Measurements from ENCODE around the gene SNX24.
"Not testable (repeated sequence)": the region's sequence is repeated elsewhere in the genome, so short reads cannot be mapped to it uniquely, and the experiment has no call there.

The SNX24 gene

GRCh38 chr5:122908662-122909061 is 63.2 kb downstream of the SNX24 start:
- no peak for DNase-seq
- in situ Hi-C loops (cut with HindIII; ENCODE audit: low pct_ligation_motif_present, low pct_unique_long_range_greater_than_20kb, low sequenced_read_pairs), result no loop called here

GRCh38 chr5:122909470-122910100 is 64.2 kb downstream of the SNX24 start:
- no peak for DNase-seq
- in situ Hi-C loops (cut with HindIII; ENCODE audit: low pct_ligation_motif_present, low pct_unique_long_range_greater_than_20kb, low sequenced_read_pairs), result no loop called here

GRCh38 chr5:122913436-122913835 is 68.0 kb downstream of the SNX24 start:
- in situ Hi-C loops (cut with HindIII; ENCODE audit: low pct_ligation_motif_present, low pct_unique_long_range_greater_than_20kb, low sequenced_read_pairs), result not testable (repeated sequence)

GRCh38 chr5:122915717-122916461 is 70.5 kb downstream of the SNX24 start:
- no peak for DNase-seq
- in situ Hi-C loops (cut with HindIII; ENCODE audit: low pct_ligation_motif_present, low pct_unique_long_range_greater_than_20kb, low sequenced_read_pairs), result no loop called here

More at GRCh38 chr5:122913436-122913835, 68.0 kb downstream of the SNX24 start:
- DNase-seq, result not testable (repeated sequence)

GRCh38 chr5:122916490-122916889 is 71.1 kb downstream of the SNX24 start:
- DNase-seq, result no peak
- in situ Hi-C loops (cut with HindIII; ENCODE audit: low pct_ligation_motif_present, low pct_unique_long_range_greater_than_20kb, low sequenced_read_pairs), result no loop called here

- in situ Hi-C loops (cut with HindIII; ENCODE audit: low pct_ligation_motif_present, low pct_unique_long_range_greater_than_20kb, low sequenced_read_pairs), result no loop called here
- no peak for DNase-seq
These were observed 74.6 kb downstream of the SNX24 start for GRCh38 chr5:122919969-122920368.

- in situ Hi-C loops (cut with HindIII; ENCODE audit: low pct_ligation_motif_present, low pct_unique_long_range_greater_than_20kb, low sequenced_read_pairs), result no loop called here
- DNase-seq, result no peak
These were observed 76.4 kb downstream of the SNX24 start for GRCh38 chr5:122921826-122922225.

- DNase-seq, result no peak
- in situ Hi-C loops (cut with HindIII; ENCODE audit: low pct_ligation_motif_present, low pct_unique_long_range_greater_than_20kb, low sequenced_read_pairs), result no loop called here
These were observed 78.8 kb downstream of the SNX24 start for GRCh38 chr5:122924203-122924602.

- DNase-seq, result no peak
- in situ Hi-C loops (cut with HindIII; ENCODE audit: low pct_ligation_motif_present, low pct_unique_long_range_greater_than_20kb, low sequenced_read_pairs), result no loop called here
These were observed 79.4 kb downstream of the SNX24 start for GRCh38 chr5:122924719-122925395.

GRCh38 chr5:122929001-122929400 is 83.6 kb downstream of the SNX24 start:
- in situ Hi-C loops (cut with HindIII; ENCODE audit: low pct_ligation_motif_present, low pct_unique_long_range_greater_than_20kb, low sequenced_read_pairs), result no loop called here
- no peak for DNase-seq

GRCh38 chr5:122929980-122930379 is 84.6 kb downstream of the SNX24 start:
- in situ Hi-C loops (cut with HindIII; ENCODE audit: low pct_ligation_motif_present, low pct_unique_long_range_greater_than_20kb, low sequenced_read_pairs), result no loop called here
- no peak for DNase-seq

GRCh38 chr5:122933956-122934355 is 88.5 kb downstream of the SNX24 start:
- in situ Hi-C loops (cut with HindIII; ENCODE audit: low pct_ligation_motif_present, low pct_unique_long_range_greater_than_20kb, low sequenced_read_pairs), result no loop called here
- no peak for DNase-seq

GRCh38 chr5:122936088-122936487 is 90.7 kb downstream of the SNX24 start:
- in situ Hi-C loops (cut with HindIII; ENCODE audit: low pct_ligation_motif_present, low pct_unique_long_range_greater_than_20kb, low sequenced_read_pairs), result no loop called here
- DNase-seq, result no peak

GRCh38 chr5:122937914-122938313 is 92.5 kb downstream of the SNX24 start:
- DNase-seq, result no peak
- in situ Hi-C loops (cut with HindIII; ENCODE audit: low pct_ligation_motif_present, low pct_unique_long_range_greater_than_20kb, low sequenced_read_pairs), result no loop called here

- DNase-seq, result no peak
- in situ Hi-C loops (cut with HindIII; ENCODE audit: low pct_ligation_motif_present, low pct_unique_long_range_greater_than_20kb, low sequenced_read_pairs), result no loop called here
These were observed 95.5 kb downstream of the SNX24 start for GRCh38 chr5:122940890-122941289.

- in situ Hi-C loops (cut with HindIII; ENCODE audit: low pct_ligation_motif_present, low pct_unique_long_range_greater_than_20kb, low sequenced_read_pairs), result no loop called here
- no peak for DNase-seq
These were observed 96.3 kb downstream of the SNX24 start for GRCh38 chr5:122941737-122942136.

GRCh38 chr5:122942164-122942914 is 96.9 kb downstream of the SNX24 start:
- in situ Hi-C loops (cut with HindIII; ENCODE audit: low pct_ligation_motif_present, low pct_unique_long_range_greater_than_20kb, low sequenced_read_pairs), result no loop called here
- DNase-seq, result no peak

- in situ Hi-C loops (cut with HindIII; ENCODE audit: low pct_ligation_motif_present, low pct_unique_long_range_greater_than_20kb, low sequenced_read_pairs), result no loop called here
These were observed 97.8 kb downstream of the SNX24 start for GRCh38 chr5:122943050-122943698.

GRCh38 chr5:122944051-122944450 is 98.6 kb downstream of the SNX24 start:
- DNase-seq, result no peak

More at GRCh38 chr5:122943050-122943698, 97.8 kb downstream of the SNX24 start:
- no peak for DNase-seq

More at GRCh38 chr5:122944051-122944450, 98.6 kb downstream of the SNX24 start:
- in situ Hi-C loops (cut with HindIII; ENCODE audit: low pct_ligation_motif_present, low pct_unique_long_range_greater_than_20kb, low sequenced_read_pairs), result no loop called here

All from ACHN (cell line).